SK-N-MC (cell line): ENCODE results near the gene FAM124A.

Source experiments
- DNase-seq: peaks from one replicate; pipeline ENCODE4 v3.0.0-alpha.2; 2011; ENCODE audit warnings: low read depth, low spot score
- H3K27ac ChIP-seq: fragments of 200-600 bp; sonication (generic); 2 replicates; pipeline ENCODE4 v1.5.1; 2016; ENCODE audit warnings: mixed run types
- H3K36me3 ChIP-seq: fragments of 200-600 bp; sonication (generic); 2 replicates; pipeline ENCODE4 v1.6.1; 2017; ENCODE audit warnings: antibody characterized with exemption, low read length, mixed read lengths; ENCODE audit not compliant: insufficient read depth
- H3K4me3 ChIP-seq: fragments of 200-600 bp; sonication (generic); 2 replicates; pipeline ENCODE4 v1.5.1; 2016
- H3K9ac ChIP-seq: fragments of 200-600 bp; sonication (generic); 2 replicates; pipeline ENCODE4 v1.8.0; 2017; ENCODE audit warnings: mixed run types, mixed read lengths; ENCODE audit not compliant: insufficient read length
- H3K9me3 ChIP-seq: fragments of 200-600 bp; sonication (generic); 2 replicates; pipeline ENCODE4 v1.6.1; 2017; ENCODE audit warnings: low read depth, mild to moderate bottlenecking, antibody characterized with exemption, low read length, moderate library complexity, mixed read lengths
- EZH2 ChIP-seq: fragments of 200-600 bp; sonication (generic); IDR thresholded peaks from one replicate; pipeline ENCODE4 v1.6.1; 2017; ENCODE audit warnings: antibody characterized with exemption
- FOXP2 ChIP-seq: optimal IDR thresholded peaks from 2 replicates; pipeline ENCODE3; 2011; ENCODE audit warnings: mild to moderate bottlenecking, moderate library complexity; ENCODE audit not compliant: insufficient read depth; ENCODE audit errors: extremely low read length, control extremely low read depth
- POLR2AphosphoS5 ChIP-seq: IDR thresholded peaks from 2 replicates; pipeline ENCODE4 v1.6.1; 2012; ENCODE audit warnings: mild to moderate bottlenecking, low read depth, low read length, borderline replicate concordance

The FAM124A gene

GRCh38 chr13:51261610-51262249 lies 39.5 kb downstream of the FAM124A start:
- Histone ChIP-seq H3K9ac (no peak overlapping the region), H3K36me3 (no peaks in the 10 kb centered on the region; the same call in 1 of the 2 replicates), H3K4me3 (no peak overlapping the region), H3K27ac (no peak overlapping the region), H3K9me3 (no peaks in the 10 kb centered on the region)
- DNase-seq: no peak
- no peak for TF ChIP-seq EZH2

GRCh38 chr13:51262501-51263211 lies 40.5 kb downstream of the FAM124A start:
- TF ChIP-seq FOXP2 (no peak), POLR2AphosphoS5 (no peak), EZH2 (no peak)
- Histone ChIP-seq H3K9ac (no peak overlapping the region), H3K9me3 (no peaks in the 10 kb centered on the region), H3K27ac (no peak overlapping the region), H3K4me3 (no peak overlapping the region), H3K36me3 (no peaks in the 10 kb centered on the region)
- no peak for DNase-seq

GRCh38 chr13:51266642-51267041 lies 44.4 kb downstream of the FAM124A start:
- H3K36me3 ChIP-seq: no peaks in the 10 kb centered on the region
- H3K9me3 ChIP-seq: no peaks in the 10 kb centered on the region
- no peak for TF ChIP-seq FOXP2
- TF ChIP-seq EZH2: no peak
- TF ChIP-seq POLR2AphosphoS5: no peak
- H3K27ac ChIP-seq: no peak overlapping the region
- H3K4me3 ChIP-seq: no peak overlapping the region
- H3K9ac ChIP-seq: no peak overlapping the region
- DNase-seq: no peak

GRCh38 chr13:51267622-51268021 lies 45.4 kb downstream of the FAM124A start:
- no peak overlapping the region for H3K27ac ChIP-seq
- H3K36me3 ChIP-seq: no peaks in the 10 kb centered on the region
- no peak for DNase-seq
- no peak overlapping the region for H3K9ac ChIP-seq
- no peak overlapping the region for H3K4me3 ChIP-seq
- TF ChIP-seq FOXP2: no peak
- no peak for TF ChIP-seq POLR2AphosphoS5
- TF ChIP-seq EZH2: no peak
- no peaks in the 10 kb centered on the region for H3K9me3 ChIP-seq

- Histone ChIP-seq H3K27ac (no peak overlapping the region), H3K36me3 (no peaks in the 10 kb centered on the region), H3K9ac (no peak overlapping the region), H3K9me3 (no peaks in the 10 kb centered on the region), H3K4me3 (no peak overlapping the region)
- TF ChIP-seq FOXP2 (no peak), EZH2 (no peak), POLR2AphosphoS5 (no peak)
- DNase-seq: no peak
Measured at GRCh38 chr13:51269039-51269438, 46.8 kb downstream of the FAM124A start.

GRCh38 chr13:51270623-51271415 lies 48.6 kb downstream of the FAM124A start:
- no peak for DNase-seq
- TF ChIP-seq EZH2 (no peak), FOXP2 (no peak), POLR2AphosphoS5 (no peak)
- H3K4me3 ChIP-seq: no peak overlapping the region
- H3K27ac ChIP-seq: no peak overlapping the region
- H3K9ac ChIP-seq: no peak overlapping the region
- no peaks in the 10 kb centered on the region for H3K36me3 ChIP-seq
- H3K9me3 ChIP-seq: no peaks in the 10 kb centered on the region

- H3K9ac ChIP-seq: no peak overlapping the region
- DNase-seq: no peak
- H3K9me3 ChIP-seq: no peaks in the 10 kb centered on the region
- H3K4me3 ChIP-seq: no peak overlapping the region
- TF ChIP-seq EZH2 (no peak), FOXP2 (no peak), POLR2AphosphoS5 (no peak)
- H3K27ac ChIP-seq: no peak overlapping the region
- no peaks in the 10 kb centered on the region for H3K36me3 ChIP-seq
Measured at GRCh38 chr13:51271528-51272085, 49.4 kb downstream of the FAM124A start.

- no peaks in the 10 kb centered on the region for H3K36me3 ChIP-seq
- H3K27ac ChIP-seq: no peak overlapping the region
- H3K4me3 ChIP-seq: no peak overlapping the region
- H3K9ac ChIP-seq: no peak overlapping the region
- DNase-seq: no peak
- no peaks in the 10 kb centered on the region for H3K9me3 ChIP-seq
- TF ChIP-seq FOXP2 (no peak), EZH2 (no peak), POLR2AphosphoS5 (no peak)
Measured at GRCh38 chr13:51275101-51275500, 52.9 kb downstream of the FAM124A start.
